ENCODE data around the gene RAD51B.
A peak's percentile ranks its signal among the peaks of the same experiment; 100 is the strongest.

RAD51B gene

DNA sequence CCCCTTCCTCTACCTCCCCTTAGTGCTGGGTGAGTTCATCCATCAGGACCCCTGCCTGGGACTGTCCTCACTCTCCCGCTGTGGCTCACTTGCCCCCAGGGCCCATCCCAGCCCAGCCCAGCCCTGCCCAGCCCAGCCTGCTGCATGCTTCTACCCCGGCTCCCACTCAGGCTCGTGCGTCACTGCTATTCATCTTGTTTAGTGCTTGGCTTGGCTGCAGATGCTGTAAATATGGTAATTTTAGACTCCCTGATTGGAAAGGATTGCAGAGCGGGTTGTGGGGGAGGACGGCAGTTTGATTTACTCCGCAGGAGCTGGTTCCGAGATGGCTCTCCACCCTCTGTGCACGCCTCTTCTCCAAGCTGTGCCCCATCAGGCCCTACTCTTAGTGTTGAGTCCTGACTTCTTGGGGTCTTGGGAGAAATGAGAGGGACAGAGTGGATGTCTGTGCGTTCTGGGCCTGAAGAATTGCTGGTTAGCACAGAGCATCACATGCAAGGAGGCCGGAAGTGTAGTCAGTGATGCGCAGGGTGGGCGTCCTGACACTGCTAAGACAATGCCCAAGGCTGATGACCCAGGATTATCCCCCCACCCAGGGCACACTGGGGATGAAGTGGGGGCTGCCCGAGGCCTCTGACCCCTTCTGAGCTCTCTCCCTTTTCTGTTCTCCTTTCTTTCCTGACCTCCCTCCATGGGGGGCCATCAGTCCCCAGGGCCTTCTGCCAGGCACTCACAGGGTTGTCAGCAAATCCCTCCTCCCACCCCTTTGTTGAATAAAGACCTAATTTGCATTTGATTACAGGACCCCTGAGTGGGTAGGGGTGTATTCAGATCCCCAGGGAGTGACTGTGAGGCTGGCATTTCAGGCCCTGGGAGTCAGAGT lies 728.9 kb downstream of the RAD51B start:
- TF ChIP-seq POLR2AphosphoS5 (IDR thresholded peaks at IDR 0.05; ENCODE audit: borderline replicate concordance, low read depth, low read length) (peak; percentile 51; the same call in 1 of the 2 replicates), FOXP2 (optimal IDR thresholded peaks at IDR 0.05; ENCODE audit: control extremely low read depth, extremely low read length, insufficient read depth) (no peak), EZH2 (IDR thresholded peaks at IDR 0.05) (no peak)
- DNase-seq (ENCODE audit: low read depth, low spot score) = peak; percentile 93
- Histone ChIP-seq H3K27ac (peak overlapping the region; percentile 93), H3K9ac (ENCODE audit: insufficient read length) (peak overlapping the region; percentile 71), H3K4me3 (peak overlapping the region; percentile 67), H3K36me3 (ENCODE audit: insufficient read depth, low read length) (no peaks in the 10 kb centered on the region), H3K9me3 (ENCODE audit: low read depth, low read length) (no peaks in the 10 kb centered on the region)

GRCh38 chr14:68550338-68550715 lies 730.7 kb downstream of the RAD51B start:
- Histone ChIP-seq H3K27ac (peak overlapping the region; percentile 86), H3K4me3 (0 out of 2 replicates have a peak overlapping the region, but pooled peaks have one; percentile 23), H3K9me3 (ENCODE audit: low read depth, low read length) (no peaks in the 10 kb centered on the region), H3K9ac (ENCODE audit: insufficient read length) (no peak overlapping the region), H3K36me3 (ENCODE audit: insufficient read depth, low read length) (no peaks in the 10 kb centered on the region)
- TF ChIP-seq EZH2 (IDR thresholded peaks at IDR 0.05) = no peak
- no peak for TF ChIP-seq POLR2AphosphoS5 (IDR thresholded peaks at IDR 0.05; ENCODE audit: borderline replicate concordance, low read depth, low read length)
- no peak for TF ChIP-seq FOXP2 (optimal IDR thresholded peaks at IDR 0.05; ENCODE audit: control extremely low read depth, extremely low read length, insufficient read depth)
- DNase-seq (ENCODE audit: low read depth, low spot score) = no peak

GRCh38 chr14:68551045-68551683 lies 731.6 kb downstream of the RAD51B start:
- no peaks in the 10 kb centered on the region for H3K36me3 ChIP-seq (ENCODE audit: insufficient read depth, low read length)
- H3K4me3 ChIP-seq = no peak overlapping the region
- no peak for DNase-seq (ENCODE audit: low read depth, low spot score)
- H3K27ac ChIP-seq = peak overlapping the region; percentile 86
- H3K9me3 ChIP-seq (ENCODE audit: low read depth, low read length) = no peaks in the 10 kb centered on the region
- no peak overlapping the region for H3K9ac ChIP-seq (ENCODE audit: insufficient read length)
- TF ChIP-seq FOXP2 (optimal IDR thresholded peaks at IDR 0.05; ENCODE audit: control extremely low read depth, extremely low read length, insufficient read depth) (no peak), POLR2AphosphoS5 (IDR thresholded peaks at IDR 0.05; ENCODE audit: borderline replicate concordance, low read depth, low read length) (no peak), EZH2 (IDR thresholded peaks at IDR 0.05) (no peak)

GRCh38 chr14:68552075-68552474 lies 732.5 kb downstream of the RAD51B start:
- H3K36me3 ChIP-seq (ENCODE audit: insufficient read depth, low read length) = no peaks in the 10 kb centered on the region
- no peak for TF ChIP-seq FOXP2 (optimal IDR thresholded peaks at IDR 0.05; ENCODE audit: control extremely low read depth, extremely low read length, insufficient read depth)
- TF ChIP-seq EZH2 (IDR thresholded peaks at IDR 0.05) = no peak
- TF ChIP-seq POLR2AphosphoS5 (IDR thresholded peaks at IDR 0.05; ENCODE audit: borderline replicate concordance, low read depth, low read length) = no peak
- DNase-seq (ENCODE audit: low read depth, low spot score) = no peak
- peak overlapping the region; percentile 88 for H3K27ac ChIP-seq
- H3K4me3 ChIP-seq = no peak overlapping the region
- no peaks in the 10 kb centered on the region for H3K9me3 ChIP-seq (ENCODE audit: low read depth, low read length)
- H3K9ac ChIP-seq (ENCODE audit: insufficient read length) = no peak overlapping the region

- no peak overlapping the region for H3K9ac ChIP-seq (ENCODE audit: insufficient read length)
- H3K4me3 ChIP-seq = peak overlapping the region; percentile 2; the same call in 1 of the 2 replicates
- peak overlapping the region; percentile 88 for H3K27ac ChIP-seq
- TF ChIP-seq FOXP2 (optimal IDR thresholded peaks at IDR 0.05; ENCODE audit: control extremely low read depth, extremely low read length, insufficient read depth) = no peak
- TF ChIP-seq EZH2 (IDR thresholded peaks at IDR 0.05) = no peak
- TF ChIP-seq POLR2AphosphoS5 (IDR thresholded peaks at IDR 0.05; ENCODE audit: borderline replicate concordance, low read depth, low read length) = no peak; the same call in 1 of the 2 replicates
- H3K36me3 ChIP-seq (ENCODE audit: insufficient read depth, low read length) = no peaks in the 10 kb centered on the region
- H3K9me3 ChIP-seq (ENCODE audit: low read depth, low read length) = no peaks in the 10 kb centered on the region
- peak; percentile 58 for DNase-seq (ENCODE audit: low read depth, low spot score)
Measured at GRCh38 chr14:68552602-68553001, 733.0 kb downstream of the RAD51B start.

DNA sequence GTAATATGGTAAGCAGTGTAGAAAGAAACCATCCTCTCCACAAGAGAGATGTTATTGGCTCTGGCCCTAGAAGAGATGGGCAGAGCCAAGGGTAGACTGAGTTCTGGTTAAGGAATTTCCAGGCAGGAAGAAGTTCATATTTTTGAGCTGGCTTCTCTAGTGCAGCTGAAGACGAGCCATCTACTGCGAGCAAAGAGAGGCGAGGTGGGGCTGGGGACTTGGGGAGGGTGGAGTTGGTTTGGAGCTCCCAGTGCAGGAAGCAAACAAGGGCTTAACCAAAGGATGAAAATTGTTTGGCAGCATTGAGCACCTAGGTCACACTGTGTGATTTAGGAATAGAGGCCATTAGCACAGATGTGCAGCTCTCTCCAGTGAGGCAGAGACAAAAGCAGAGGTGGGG lies 733.7 kb downstream of the RAD51B start:
- no peak overlapping the region for H3K4me3 ChIP-seq
- no peak overlapping the region for H3K9ac ChIP-seq (ENCODE audit: insufficient read length)
- no peak for DNase-seq (ENCODE audit: low read depth, low spot score)
- no peaks in the 10 kb centered on the region for H3K9me3 ChIP-seq (ENCODE audit: low read depth, low read length)
- TF ChIP-seq FOXP2 (optimal IDR thresholded peaks at IDR 0.05; ENCODE audit: control extremely low read depth, extremely low read length, insufficient read depth) (no peak), EZH2 (IDR thresholded peaks at IDR 0.05) (no peak), POLR2AphosphoS5 (IDR thresholded peaks at IDR 0.05; ENCODE audit: borderline replicate concordance, low read depth, low read length) (no peak)
- no peaks in the 10 kb centered on the region for H3K36me3 ChIP-seq (ENCODE audit: insufficient read depth, low read length)
- peak overlapping the region; percentile 88 for H3K27ac ChIP-seq

DNA sequence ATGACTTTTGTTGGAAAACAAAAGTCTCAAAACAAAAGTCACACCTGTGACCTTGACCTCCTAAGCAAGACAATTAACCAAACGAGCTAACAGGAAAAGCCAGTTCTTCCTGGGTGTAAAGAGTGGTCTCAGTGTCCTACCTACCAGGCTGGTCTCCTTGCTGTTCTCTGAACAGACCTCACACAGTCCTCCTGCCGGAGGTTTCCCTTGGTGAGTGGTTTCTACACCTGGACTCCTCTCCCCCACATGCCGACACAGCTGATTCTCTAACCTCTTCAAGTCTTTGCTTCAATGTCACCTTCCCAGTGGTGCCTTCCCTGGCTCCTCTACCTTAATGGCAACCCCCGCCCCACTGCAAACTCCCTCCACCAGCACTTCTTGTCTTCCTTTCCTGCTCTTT lies 734.7 kb downstream of the RAD51B start:
- TF ChIP-seq FOXP2 (optimal IDR thresholded peaks at IDR 0.05; ENCODE audit: control extremely low read depth, extremely low read length, insufficient read depth) (no peak), EZH2 (IDR thresholded peaks at IDR 0.05) (no peak)
- no peak overlapping the region for H3K27ac ChIP-seq
- no peaks in the 10 kb centered on the region for H3K36me3 ChIP-seq (ENCODE audit: insufficient read depth, low read length)
- no peak for DNase-seq (ENCODE audit: low read depth, low spot score)
- no peaks in the 10 kb centered on the region for H3K9me3 ChIP-seq (ENCODE audit: low read depth, low read length)
- no peak overlapping the region for H3K4me3 ChIP-seq
- no peak overlapping the region for H3K9ac ChIP-seq (ENCODE audit: insufficient read length)

- no peak for TF ChIP-seq EZH2 (IDR thresholded peaks at IDR 0.05)
- no peak for TF ChIP-seq POLR2AphosphoS5 (IDR thresholded peaks at IDR 0.05; ENCODE audit: borderline replicate concordance, low read depth, low read length)
- Histone ChIP-seq H3K9me3 (ENCODE audit: low read depth, low read length) (no peaks in the 10 kb centered on the region), H3K36me3 (ENCODE audit: insufficient read depth, low read length) (no peaks in the 10 kb centered on the region), H3K9ac (ENCODE audit: insufficient read length) (no peak overlapping the region), H3K4me3 (no peak overlapping the region), H3K27ac (no peak overlapping the region)
- DNase-seq (ENCODE audit: low read depth, low spot score) = no peak
Measured at GRCh38 chr14:68556253-68556652, 736.7 kb downstream of the RAD51B start.
